Common myeloid progenitor, CD34-positive (primary cell): ENCODE measurements around the gene NKAIN4.

Source experiments
- CTCF ChIA-PET: fragments of 350-600 bp; sonication (Branson Sonifier 250); formaldehyde crosslinking; loops from one replicate; lab custom pipeline; 2021; ENCODE audit warnings: antibody characterized with exemption; lab: Charles Lee
- POLR2A ChIA-PET: fragments of 350-600 bp; sonication (Branson Sonifier 250); formaldehyde crosslinking; loops from one replicate; lab custom pipeline; 2021; ENCODE audit warnings: antibody characterized with exemption; lab: Charles Lee
- DNase-seq, 3 donors: peaks; one replicate each; pipeline versions ENCODE4 v3.0.0 to v3.0.0-alpha.2; 2013
- H3K27ac ChIP-seq, 2 experiments: 1 replicate in 1 of 2; 2 replicates in 1 of 2; pipeline ENCODE4 v1.7.0; 2013; ENCODE audit warnings: inconsistent platforms in 2 of 2, low read length in 2 of 2, mild to moderate bottlenecking in 2 of 2, low read depth in 1 of 2, moderate library complexity in 1 of 2; ENCODE audit not compliant: severe bottlenecking in 2 of 2, insufficient read depth in 1 of 2, poor library complexity in 1 of 2
- H3K27me3 ChIP-seq, 5 experiments: replicated peaks in 2 of 5; 1 replicate in 3 of 5; 2 replicates in 2 of 5; pipeline versions ENCODE4 v1.6.1 to v1.7.0; 2013; ENCODE audit warnings: low read length in 4 of 5, mild to moderate bottlenecking in 2 of 5, moderate library complexity in 2 of 5, inconsistent platforms in 1 of 5; ENCODE audit not compliant: insufficient read depth in 5 of 5, control insufficient read depth in 4 of 5
- H3K36me3 ChIP-seq, 4 experiments: 1 replicate in 2 of 4; 2 replicates in 2 of 4; pipeline versions ENCODE4 v1.6.1 to v1.7.0; 2013; ENCODE audit warnings: low read length in 3 of 4, control low read depth in 1 of 4, mild to moderate bottlenecking in 1 of 4; ENCODE audit not compliant: control insufficient read depth in 4 of 4, insufficient read depth in 4 of 4
- H3K4me1 ChIP-seq, 4 experiments: 1 replicate in 3 of 4; 2 replicates in 1 of 4; pipeline versions ENCODE4 v1.6.1 to v1.7.1; 2013; ENCODE audit warnings: low read length in 3 of 4, mild to moderate bottlenecking in 3 of 4, control low read depth in 1 of 4, inconsistent platforms in 1 of 4, moderate library complexity in 1 of 4; ENCODE audit not compliant: control insufficient read depth in 4 of 4, insufficient read depth in 4 of 4; ENCODE audit errors: control extremely low read depth in 1 of 4
- H3K4me3 ChIP-seq, 7 experiments: 1 replicate in 4 of 7; 2 replicates in 3 of 7; pipeline versions ENCODE4 v1.5.1 to v1.7.0; 2013; ENCODE audit warnings: mild to moderate bottlenecking in 7 of 7, low read length in 6 of 7, moderate library complexity in 6 of 7, inconsistent platforms in 2 of 7, low read depth in 2 of 7, control low read depth in 1 of 7; ENCODE audit not compliant: insufficient read depth in 4 of 7, control insufficient read depth in 1 of 7; ENCODE audit errors: extremely low read depth in 1 of 7
- H3K9me3 ChIP-seq, 5 experiments: 1 replicate in 4 of 5; 2 replicates in 1 of 5; pipeline versions ENCODE4 v1.6.1 to v1.7.1; 2013; ENCODE audit warnings: low read length in 4 of 5, mild to moderate bottlenecking in 2 of 5, inconsistent platforms in 1 of 5, low read depth in 1 of 5, moderate library complexity in 1 of 5; ENCODE audit not compliant: control insufficient read depth in 4 of 5, insufficient read depth in 2 of 5; ENCODE audit errors: control extremely low read depth in 1 of 5
- WGBS: methylation state at CpG from one replicate; pipeline ENCODE4 v1.1.5; 2013; ENCODE audit not compliant: insufficient coverage; 5-methylcytosine and 5-hydroxymethylcytosine counted together

NKAIN4 gene

DNA sequence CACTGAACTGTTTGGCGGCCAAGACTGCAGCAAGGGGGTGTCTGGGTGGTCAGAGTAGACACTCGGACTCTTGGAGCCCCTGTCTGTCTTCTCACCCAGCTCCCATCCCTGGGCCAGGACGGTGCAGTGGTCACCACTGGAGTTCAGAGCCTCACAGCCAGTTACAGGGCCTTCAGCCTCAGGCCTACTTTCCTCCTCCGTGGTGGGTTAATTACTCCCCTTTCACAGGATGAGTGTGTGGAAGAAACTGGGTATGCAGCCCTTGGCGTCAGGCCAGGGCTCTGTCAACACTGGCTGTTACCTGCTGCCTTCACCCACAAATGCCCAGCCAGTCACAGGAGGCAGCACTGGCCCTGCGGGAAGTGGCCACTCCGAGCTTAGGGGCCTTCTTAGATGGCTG lies 36.6 kb downstream of the NKAIN4 start:
- WGBS, result 88% methylated on average over 7 of the region's 7 CpGs
- Histone ChIP-seq H3K9me3 (no peaks in the 10 kb centered on the region), H3K4me3 (no peak overlapping the region), H3K27ac (no peak overlapping the region), H3K4me1 (peaks cover 2 to 20% (median 18%) of the 10 kb centered on the region in 4 experiments), H3K27me3 (peaks cover 0 to 3% (median 0%) of the 10 kb centered on the region in 5 experiments), H3K36me3 (peaks cover 6 to 19% (median 10%) of the 10 kb centered on the region in 4 experiments)
- no peak for DNase-seq
- ChIA-PET POLR2A (no interaction called here), CTCF (interaction anchor here (1.0 to 4.5 kb wide), 4 partner anchors 13 to 38 kb away, joined by 3 to 16 read pairs (median 4); no protein-coding TSS in a partner anchor)

DNA sequence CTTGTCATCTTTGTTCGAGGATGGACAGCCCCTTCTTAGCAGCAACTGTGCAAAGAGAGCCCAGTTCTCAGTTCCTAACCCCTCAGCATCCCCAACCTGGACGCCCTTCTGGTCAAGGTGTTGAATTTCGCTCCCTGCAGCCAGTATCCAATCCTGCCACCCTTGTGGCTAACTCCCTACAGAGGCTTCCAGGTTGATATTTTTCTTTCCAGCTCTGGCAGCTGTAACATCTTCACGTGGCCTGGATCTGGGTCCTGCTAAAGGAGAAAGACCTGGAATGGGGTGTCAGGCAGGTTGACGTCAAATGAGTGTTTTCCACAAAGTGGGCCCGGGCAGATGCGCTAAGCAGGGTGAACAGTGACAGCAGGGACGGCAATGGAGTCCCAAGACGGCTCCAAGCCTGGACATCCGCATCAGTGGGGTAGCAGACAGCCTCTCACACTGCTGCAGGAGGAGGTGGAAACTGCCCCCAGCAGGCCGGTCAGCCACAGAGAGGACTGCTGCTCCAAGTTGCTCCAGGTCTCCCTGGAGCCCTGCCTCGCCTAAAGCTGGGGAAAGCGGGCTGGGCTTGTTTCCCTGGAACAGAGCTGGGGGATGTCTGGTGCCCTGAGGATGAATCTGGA lies 37.3 kb downstream of the NKAIN4 start:
- WGBS, result 87% methylated on average over 11 of the region's 13 CpGs
- peak overlapping the region in 5 of 7 experiments; percentile 56 to 91 (median 83) for H3K4me3 ChIP-seq
- CTCF ChIA-PET, result interaction anchor here (1.1 to 6.2 kb wide), 4 partner anchors 7 to 20 kb away, joined by 3 to 54 read pairs (median 11); no protein-coding TSS in a partner anchor
- DNase-seq, result peak in 1 of 3 donors; percentile 11
- H3K9me3 ChIP-seq, result no peaks in the 10 kb centered on the region
- POLR2A ChIA-PET, result no interaction called here
- H3K27me3 ChIP-seq, result peaks cover 0 to 1% (median 0%) of the 10 kb centered on the region in 5 experiments
- peaks cover 2 to 20% (median 18%) of the 10 kb centered on the region in 4 experiments for H3K4me1 ChIP-seq
- H3K36me3 ChIP-seq, result peaks cover 11 to 27% (median 17%) of the 10 kb centered on the region in 4 experiments
- no peak overlapping the region for H3K27ac ChIP-seq

DNA sequence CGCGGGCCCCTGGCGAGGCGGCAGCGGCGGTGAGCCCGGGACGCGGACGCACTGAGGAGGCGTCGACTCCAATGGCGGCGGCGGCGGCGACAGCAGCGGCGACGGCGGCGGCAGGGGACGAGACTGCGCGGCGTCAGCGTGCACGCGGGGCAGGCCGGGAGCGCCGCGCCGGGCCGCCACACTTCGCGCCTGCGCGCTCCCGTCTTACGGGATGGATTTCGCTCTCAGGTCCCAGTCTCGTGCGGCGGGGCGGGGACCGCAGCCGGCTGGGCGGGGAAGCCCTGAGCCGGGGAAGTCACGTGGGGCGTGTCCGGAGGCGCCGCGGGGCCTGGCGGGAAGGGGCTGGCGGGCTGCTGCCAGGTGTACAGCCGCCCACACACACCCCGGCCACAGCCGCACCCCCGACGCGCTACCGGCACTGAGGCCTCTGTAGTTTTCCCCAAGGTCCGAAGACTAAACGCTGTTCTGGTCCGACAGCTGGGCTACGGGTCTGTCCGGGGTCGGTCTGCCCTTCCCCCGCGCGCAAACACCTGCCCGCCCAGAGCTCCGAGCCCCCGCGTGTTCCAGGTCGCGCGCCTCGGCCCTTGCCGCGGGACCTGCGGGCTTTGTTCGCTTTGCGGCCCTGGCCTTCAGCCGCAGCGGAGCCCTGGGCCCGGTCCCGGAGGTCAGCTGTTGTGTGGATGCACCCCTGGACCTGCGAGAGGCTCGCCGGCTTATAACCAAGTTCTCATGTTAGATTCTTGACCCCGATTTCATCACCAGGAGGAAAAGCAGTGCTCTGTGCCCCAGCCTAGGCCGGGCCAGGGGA lies 38.0 kb downstream of the NKAIN4 start, which contains the start of gene YTHDF1:
Gene YTHDF1, minus strand, starts transcription at position 91 of the 808 bp plus-strand sequence. CDS start 239 bp downstream, outside the sequence.
- H3K27ac ChIP-seq, result peak within 1 kb of the TSS; percentile 70 to 88
- H3K4me3 ChIP-seq, result peak within 1 kb of the TSS; percentile 67 to 91 (median 83)
- H3K27me3 ChIP-seq, result peaks cover 0 to 1% (median 0%) of the 10 kb centered on the region in 5 experiments
- H3K4me1 ChIP-seq, result peaks cover 2 to 20% (median 18%) of the 10 kb centered on the region in 4 experiments
- WGBS, result 1% methylated on average over 96 of the region's 96 CpGs
- ChIA-PET CTCF (interaction anchor here (1.5 to 6.2 kb wide), 4 partner anchors 8 to 35 kb away, joined by 5 to 54 read pairs (median 11); no protein-coding TSS in a partner anchor), POLR2A (no interaction called here)
- peaks cover 16 to 34% (median 23%) of the 10 kb centered on the region in 4 experiments for H3K36me3 ChIP-seq
- DNase-seq, result peak; percentile 93 to 96 (median 96)
- no peaks in the 10 kb centered on the region for H3K9me3 ChIP-seq

DNA sequence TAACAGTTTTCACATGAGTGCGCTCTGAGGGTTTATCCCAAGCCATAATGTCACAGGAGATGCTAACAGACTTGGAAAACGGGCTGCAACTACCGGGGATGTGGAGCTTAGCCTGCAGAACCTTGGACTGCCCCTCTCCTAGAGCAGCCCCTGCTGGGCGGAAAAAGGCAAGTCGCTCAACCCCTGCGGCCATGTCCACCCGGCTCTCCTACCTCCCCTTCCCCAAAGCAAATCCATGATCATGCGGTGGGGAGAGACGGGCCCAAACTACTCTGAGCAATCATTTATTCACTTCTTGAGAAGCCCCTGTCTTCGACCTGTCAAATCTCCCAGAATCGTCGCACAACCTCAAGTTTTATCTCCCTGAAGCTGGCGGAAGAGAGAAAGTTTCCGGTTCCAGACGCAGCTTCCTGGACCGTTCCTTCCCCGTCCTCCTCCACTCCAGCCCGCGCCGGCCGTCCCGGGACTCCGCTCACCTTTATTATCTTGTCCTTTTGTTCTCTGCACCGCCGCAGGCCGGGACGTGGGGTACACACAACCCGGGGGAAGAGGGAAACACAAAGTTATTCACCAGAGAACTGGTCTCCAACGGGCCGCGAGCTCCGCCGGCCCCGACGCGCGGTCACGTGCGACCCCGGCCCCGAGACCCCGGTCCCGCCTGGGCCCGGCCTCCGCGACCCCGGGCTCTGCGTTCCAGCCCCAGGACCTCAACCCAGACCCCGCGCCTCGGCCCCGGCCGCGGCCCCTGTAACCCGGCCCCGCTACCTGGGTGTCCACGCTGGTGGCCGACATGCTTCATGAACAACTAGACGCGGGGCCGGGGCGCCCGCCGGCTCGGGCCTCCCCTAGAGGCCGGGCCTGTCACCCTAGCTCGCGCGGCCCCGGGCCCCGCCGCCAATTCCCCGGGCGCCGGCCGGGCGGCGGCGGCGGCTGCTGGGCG lies 38.9 kb downstream of the NKAIN4 start:
- ChIA-PET CTCF (interaction anchor here (1.3 to 6.2 kb wide), 5 partner anchors 9 to 34 kb away, joined by 3 to 54 read pairs (median 9); no protein-coding TSS in a partner anchor), POLR2A (no interaction called here)
- Histone ChIP-seq H3K27me3 (peaks cover 0 to 1% (median 0%) of the 10 kb centered on the region in 5 experiments), H3K9me3 (no peaks in the 10 kb centered on the region), H3K36me3 (peaks cover 18 to 41% (median 27%) of the 10 kb centered on the region in 4 experiments), H3K4me1 (peaks cover 2 to 20% (median 18%) of the 10 kb centered on the region in 4 experiments), H3K27ac (peak overlapping the region; percentile 70 to 88), H3K4me3 (peak overlapping the region; percentile 67 to 91 (median 83))
- 2% methylated on average over 70 of the region's 81 CpGs for WGBS
- peak; percentile 34 to 46 (median 44) for DNase-seq

DNA sequence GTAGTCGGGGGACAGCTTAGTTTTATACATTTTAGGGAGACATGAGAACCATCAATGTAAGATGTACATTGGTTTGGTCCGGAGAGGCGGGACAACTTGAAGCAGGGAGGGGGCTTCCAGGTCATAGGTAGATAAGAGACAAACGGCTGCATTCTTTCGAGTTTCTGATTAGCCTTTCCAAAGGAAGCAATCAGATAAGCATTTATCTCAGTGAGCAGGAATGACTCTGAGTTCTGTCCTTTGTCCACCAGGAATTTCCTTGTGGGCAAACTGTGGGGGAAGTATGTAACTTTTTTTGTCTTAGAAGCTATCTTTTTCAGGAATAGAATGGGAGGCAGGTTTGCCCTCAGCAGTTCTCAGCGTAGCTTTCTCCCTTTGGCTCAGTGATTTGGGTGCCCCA lies 39.7 kb downstream of the NKAIN4 start:
- WGBS, result 67% methylated on average over 5 of the region's 6 CpGs
- peak overlapping the region in 3 of 7 experiments; percentile 82 to 91 (median 89) for H3K4me3 ChIP-seq
- no peaks in the 10 kb centered on the region for H3K9me3 ChIP-seq
- ChIA-PET POLR2A (no interaction called here), CTCF (interaction anchor here (0.7 to 6.2 kb wide), 8 partner anchors 10 to 68 kb away, joined by 3 to 54 read pairs (median 4); no protein-coding TSS in a partner anchor)
- H3K4me1 ChIP-seq, result peaks cover 2 to 20% (median 18%) of the 10 kb centered on the region in 4 experiments
- peaks cover 23 to 49% (median 35%) of the 10 kb centered on the region in 4 experiments for H3K36me3 ChIP-seq
- no peaks in the 10 kb centered on the region for H3K27me3 ChIP-seq
- no peak for DNase-seq
- peak overlapping the region in 1 of 2 experiments; percentile 88 for H3K27ac ChIP-seq

DNA sequence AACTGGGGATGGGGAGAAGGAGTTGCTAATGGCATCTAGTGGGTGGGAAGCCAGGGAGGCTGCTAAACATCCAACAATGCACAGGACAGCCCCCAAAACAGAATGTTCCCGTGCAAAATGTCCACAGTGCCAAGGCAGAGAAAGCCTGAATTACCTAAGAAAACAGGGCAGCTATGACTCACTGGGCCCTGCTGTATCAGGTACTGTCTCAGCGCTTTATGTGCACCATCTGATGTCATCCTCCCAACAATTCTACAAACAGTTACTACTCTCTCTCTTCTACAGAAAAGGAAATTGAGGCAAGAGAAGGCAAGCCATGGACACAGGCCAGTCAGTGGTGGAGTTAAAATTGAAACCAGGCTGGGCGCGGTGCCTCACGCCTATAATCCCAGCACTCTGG lies 41.5 kb downstream of the NKAIN4 start:
- Histone ChIP-seq H3K27ac (no peak overlapping the region), H3K36me3 (peaks cover 26 to 63% (median 48%) of the 10 kb centered on the region in 4 experiments), H3K27me3 (no peaks in the 10 kb centered on the region), H3K9me3 (no peaks in the 10 kb centered on the region), H3K4me3 (no peak overlapping the region), H3K4me1 (peaks cover 2 to 20% (median 18%) of the 10 kb centered on the region in 4 experiments)
- no peak for DNase-seq
- ChIA-PET POLR2A (no interaction called here), CTCF (interaction anchor here (1.3 to 6.2 kb wide), 3 partner anchors 11 to 30 kb away, joined by 3 to 54 read pairs (median 9); no protein-coding TSS in a partner anchor)
- 100% methylated on average over 5 of the region's 5 CpGs for WGBS
